GM21381 (cell line): ENCODE results near the gene P2RY2.

Experiments
- ATAC-seq: cut with Tn5 transposase; IDR thresholded peaks from one replicate; pipeline ENCODE4 v1.9.1; 2021; ENCODE audit warnings: mild to moderate bottlenecking, moderate library complexity; ENCODE audit not compliant: unreplicated experiment

P2RY2 gene

GRCh38 chr11:73241300-73241699 lies 23.2 kb downstream of the P2RY2 start:
- no peak for ATAC-seq

DNA sequence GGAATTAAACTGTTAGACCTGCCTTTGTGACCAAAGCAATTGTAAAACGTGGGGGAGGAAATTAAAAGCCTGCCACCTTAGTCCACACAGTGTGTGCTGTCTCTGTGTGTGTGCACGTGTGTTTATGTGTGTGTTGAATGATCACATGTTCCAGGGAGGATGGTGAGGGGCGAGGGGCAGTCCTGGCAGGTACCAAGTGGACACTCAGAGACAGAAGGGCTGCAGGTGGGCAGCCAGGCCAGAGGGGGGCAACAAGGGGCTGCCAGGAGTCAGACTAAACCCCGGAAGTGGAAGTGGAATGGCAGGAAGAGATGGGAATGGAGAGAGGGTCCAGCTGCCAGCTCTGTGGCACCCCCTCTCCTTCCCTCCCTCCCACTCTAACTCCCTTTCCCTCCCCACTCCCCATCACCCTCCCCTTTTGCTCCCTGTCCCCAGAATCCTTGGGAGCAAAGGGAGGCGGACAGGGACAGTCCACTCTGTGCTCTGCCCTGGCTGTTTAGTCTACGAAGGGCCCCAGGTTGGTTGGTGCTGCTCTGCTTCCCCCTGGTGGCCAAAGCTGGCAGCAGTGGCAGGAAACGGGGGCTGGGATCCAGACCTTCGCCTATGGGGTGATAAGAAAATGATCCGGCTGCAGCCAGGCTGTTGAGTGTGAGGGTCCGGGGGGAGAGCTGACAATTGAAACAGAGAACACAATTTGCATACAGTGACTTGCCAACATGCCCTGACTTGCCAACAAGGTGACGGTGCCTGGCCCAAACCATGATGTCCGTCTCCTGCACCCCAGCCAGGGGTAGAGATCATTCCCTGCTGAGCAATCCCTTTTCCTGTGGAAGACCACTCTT lies 24.4 kb downstream of the P2RY2 start:
- ATAC-seq, result no peak

DNA sequence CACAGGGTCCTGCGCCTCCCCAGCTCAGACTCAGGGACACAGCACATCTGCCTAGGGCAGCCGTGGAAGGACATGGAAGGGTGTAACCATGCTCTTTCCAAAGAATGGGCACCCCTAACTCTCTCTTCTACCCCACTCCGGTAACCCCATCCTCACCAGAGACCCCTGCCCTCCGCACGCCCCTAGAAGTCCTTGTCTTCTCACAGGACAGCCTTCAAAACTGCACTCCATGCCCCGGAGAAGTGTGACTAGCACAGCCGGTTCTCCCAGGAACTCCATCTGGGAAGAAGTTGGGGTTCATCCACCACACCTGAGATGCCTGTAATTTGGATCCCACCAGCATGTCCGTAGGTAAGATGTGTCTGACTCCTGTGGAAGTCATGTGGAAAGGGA lies 25.0 kb downstream of the P2RY2 start:
- ATAC-seq, result no peak

GRCh38 chr11:73244589-73245240 lies 26.6 kb downstream of the P2RY2 start:
- ATAC-seq, result no peak

DNA sequence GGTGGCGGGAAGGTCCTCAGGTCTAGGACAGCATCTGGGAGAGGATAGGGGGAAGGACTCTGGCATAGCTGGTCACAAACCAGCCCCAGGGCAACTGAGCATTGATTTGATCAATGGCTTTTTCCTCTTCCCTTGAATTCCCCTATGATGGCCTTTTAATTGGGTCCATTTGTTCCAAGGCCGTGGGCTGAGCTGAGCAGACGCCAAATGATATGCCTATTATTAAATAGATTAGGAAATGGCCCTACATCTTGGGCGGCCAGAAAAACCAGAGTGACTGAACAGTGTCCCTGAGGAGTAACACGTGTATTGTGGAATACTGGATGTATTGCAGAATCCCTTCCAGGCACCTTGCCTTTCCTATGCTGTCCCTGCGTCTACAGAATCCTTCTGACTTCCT lies 27.4 kb downstream of the P2RY2 start:
- no peak for ATAC-seq

DNA sequence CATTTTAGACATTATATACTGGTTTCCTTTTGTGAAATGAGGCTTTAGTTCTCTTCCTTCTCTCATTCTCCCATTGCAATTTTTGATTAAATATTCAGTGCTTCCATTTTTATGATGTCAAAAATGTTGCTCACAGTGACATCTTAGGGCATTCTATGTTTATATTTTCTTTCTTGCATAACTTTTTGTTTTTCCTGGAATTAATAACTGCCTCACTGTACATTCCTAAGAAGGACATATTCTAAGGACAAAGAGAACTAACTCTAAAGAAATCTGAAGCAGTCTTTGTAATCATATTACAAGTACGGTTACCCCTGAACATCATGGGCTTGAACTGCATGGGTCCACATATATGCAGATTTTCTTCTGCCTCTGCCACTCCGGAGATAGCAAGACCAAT lies 28.2 kb downstream of the P2RY2 start:
- ATAC-seq, result no peak

- no peak for ATAC-seq
Measured at GRCh38 chr11:73248526-73249185, 30.6 kb downstream of the P2RY2 start.

GRCh38 chr11:73249304-73249703 lies 31.2 kb downstream of the P2RY2 start:
- ATAC-seq, result peak; percentile 62

- no peak for ATAC-seq
Measured at GRCh38 chr11:73249853-73250783, 32.0 kb downstream of the P2RY2 start.

- no peak for ATAC-seq
Measured at GRCh38 chr11:73252577-73253191, 34.6 kb downstream of the P2RY2 start.

GRCh38 chr11:73257342-73258103 lies 39.4 kb downstream of the P2RY2 start:
- no peak for ATAC-seq

GRCh38 chr11:73258104-73259035 lies 40.3 kb downstream of the P2RY2 start:
- no peak for ATAC-seq

- no peak for ATAC-seq
Measured at GRCh38 chr11:73259406-73260126, 41.5 kb downstream of the P2RY2 start.

- ATAC-seq, result no peak
Measured at GRCh38 chr11:73260127-73260457, 42.0 kb downstream of the P2RY2 start.

GRCh38 chr11:73262851-73263495 lies 44.9 kb downstream of the P2RY2 start:
- ATAC-seq, result no peak

DNA sequence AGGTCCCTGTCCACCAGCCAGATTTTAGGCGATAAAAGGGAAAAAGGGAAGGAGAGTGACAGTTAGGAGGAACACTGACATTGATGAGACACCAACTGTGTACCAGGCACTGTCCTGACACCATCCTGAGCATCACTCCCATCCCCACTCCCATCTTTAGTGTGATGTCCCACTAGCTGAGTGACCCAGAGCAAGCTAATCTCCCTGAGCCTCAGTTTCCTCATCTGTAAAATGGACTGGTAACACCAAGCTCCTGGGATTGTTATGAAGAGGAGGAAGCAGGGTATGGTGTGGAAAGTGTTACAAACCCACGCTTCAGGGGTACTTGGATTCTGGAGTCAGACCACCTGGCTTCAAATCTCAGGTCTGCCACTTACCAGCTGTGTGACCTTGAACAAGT lies 45.6 kb downstream of the P2RY2 start:
- no peak for ATAC-seq

DNA sequence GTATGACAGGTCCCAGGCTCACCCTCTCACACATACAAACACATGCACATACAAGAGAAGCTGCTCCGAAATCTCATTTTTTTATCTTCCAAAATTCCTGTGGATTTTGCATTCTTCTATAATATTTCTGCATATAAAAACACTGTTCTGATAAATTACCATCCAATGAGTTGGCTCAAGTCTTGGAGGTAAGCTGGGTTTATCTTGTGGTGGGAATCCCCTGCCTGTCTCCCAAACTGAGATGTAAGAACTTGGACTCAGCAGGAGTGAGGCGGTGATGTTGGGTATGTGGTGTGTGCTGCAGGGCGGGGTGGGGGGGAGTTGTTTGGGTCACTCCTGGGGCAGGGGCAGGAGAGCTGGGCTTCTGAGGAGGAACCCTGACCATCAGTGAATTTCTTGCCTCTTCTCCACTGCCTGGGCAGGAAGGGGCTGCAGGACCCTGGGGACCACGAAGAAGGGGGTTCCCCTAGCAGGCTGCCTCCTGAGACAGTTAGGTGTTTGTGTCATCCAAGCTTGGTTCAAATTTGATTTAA lies 47.3 kb downstream of the P2RY2 start:
- no peak for ATAC-seq
